Esophagus muscularis mucosa (tissue), 4 donors: Measurements from ENCODE around the gene PLPP4. TPM values are rescaled to one million over a fixed set of nuclear protein-coding genes. Genes with fewer than 3 reads are reported as not detected.
"Not testable (repeated sequence)": the region's sequence is repeated elsewhere in the genome, so short reads cannot be mapped to it uniquely, and the experiment has no call there.

ENCODE experiments used
- DNase-seq: peaks from one replicate; pipeline ENCODE4 v3.0.0-alpha.2; 2017; ENCODE audit errors: extremely low spot score
- H3K27ac ChIP-seq, 4 donors: fragments of 200-600 bp; sonication (generic); replicated peaks in 1 of 4; 1 replicate in 3 of 4; 2 replicates in 1 of 4; pipeline ENCODE4 v1.5.1; 2016 to 2019; ENCODE audit warnings: mild to moderate bottlenecking in 1 of 4
- H3K27me3 ChIP-seq, 4 donors: fragments of 200-600 bp; sonication (generic); one replicate each; pipeline versions ENCODE4 v1.5.1 to v1.6.0; 2016 to 2019
- H3K36me3 ChIP-seq, 4 donors: fragments of 200-600 bp; sonication (generic); one replicate each; pipeline ENCODE4 v1.5.1; 2016 to 2019
- H3K4me1 ChIP-seq, 4 donors: fragments of 200-600 bp; sonication (generic); one replicate each; pipeline ENCODE4 v1.5.1; 2016 to 2019
- H3K4me3 ChIP-seq, 4 donors: fragments of 200-600 bp; sonication (generic); 1 replicate in 2 of 4; 2 replicates in 2 of 4; pipeline ENCODE4 v1.5.1; 2016 to 2019; ENCODE audit warnings: mild to moderate bottlenecking in 4 of 4, moderate library complexity in 1 of 4
- H3K9me3 ChIP-seq, 4 donors: fragments of 200-600 bp; sonication (generic); 1 replicate in 3 of 4; 2 replicates in 1 of 4; pipeline ENCODE4 v1.5.1; 2016 to 2019
- CTCF ChIP-seq, 3 experiments: fragments of 200-600 bp in 2 of 3; fragments of 450-650 bp in 1 of 3; sonication (generic) in 2 of 3; IDR thresholded peaks; one replicate each; pipeline ENCODE4 v1.5.1; 2017 to 2019; ENCODE audit warnings: antibody characterized with exemption in 3 of 3, mild to moderate bottlenecking in 2 of 3, moderate library complexity in 1 of 3
- EP300 ChIP-seq: sonication (generic); formaldehyde crosslinking; IDR thresholded peaks from one replicate; pipeline ENCODE4 v1.6.1; 2017; ENCODE audit warnings: antibody characterized with exemption
- POLR2A ChIP-seq: fragments of 450-650 bp; IDR thresholded peaks from one replicate; pipeline ENCODE4 v1.6.1; 2017; ENCODE audit warnings: antibody characterized with exemption, moderate library complexity, mild to moderate bottlenecking, low read depth
- POLR2AphosphoS5 ChIP-seq, 2 donors: sonication (generic); formaldehyde crosslinking; IDR thresholded peaks; one replicate each; pipeline ENCODE4 v1.6.1; 2017; ENCODE audit warnings: antibody characterized with exemption in 2 of 2
- whole genome bisulfite sequencing: methylation state at CpG from one replicate; pipeline ENCODE4 v1.1.5; 2018; 5-methylcytosine and 5-hydroxymethylcytosine counted together
- intact Hi-C: fragments of 100-400 bp; cut with DNase I; formaldehyde crosslinking; loops from one replicate; pipeline ENCODE4 v1.15.1; 2023
- total RNA-seq, 4 donors: library from RNA; depleted of rRNA; stranded (reverse); fragments of >200 nt; gene quantifications; one replicate each; pipeline versions ENCODE4 v1.1.0 to v1.2.1, GENCODE V29; 2016

PLPP4 gene
- total RNA-seq, 4 donors from 2014 or later = 0.84 to 2.1 (median 1.3) TPM

GRCh38 chr10:120495226-120496009 is 38.4 kb downstream of the PLPP4 start:
- H3K27ac ChIP-seq = no peak overlapping the region
- intact Hi-C loops = no loop called here
- TF ChIP-seq POLR2A = no peak
- TF ChIP-seq EP300 = no peak
- TF ChIP-seq POLR2AphosphoS5 (IDR thresholded peaks at IDR 0.05) = no peak
- no peak for TF ChIP-seq CTCF (IDR thresholded peaks at IDR 0.05)
- WGBS = 62% methylated on average over 5 of the region's 5 CpGs
- H3K4me1 ChIP-seq = no peaks in the 10 kb centered on the region
- H3K36me3 ChIP-seq = no peaks in the 10 kb centered on the region
- H3K27me3 ChIP-seq = peaks cover 0 to 12% (median 0%) of the 10 kb centered on the region in 4 donors
- no peak for DNase-seq
- H3K4me3 ChIP-seq = no peak overlapping the region
- H3K9me3 ChIP-seq = no peaks in the 10 kb centered on the region

GRCh38 chr10:120499883-120500282 is 42.9 kb downstream of the PLPP4 start:
- DNase-seq = no peak
- Histone ChIP-seq H3K27me3 (peaks cover 0 to 9% (median 0%) of the 10 kb centered on the region in 4 donors), H3K4me1 (no peaks in the 10 kb centered on the region), H3K27ac (no peak overlapping the region), H3K9me3 (no peaks in the 10 kb centered on the region), H3K36me3 (no peaks in the 10 kb centered on the region), H3K4me3 (no peak overlapping the region)
- intact Hi-C loops = no loop called here
- 64% methylated on average over 3 of the region's 3 CpGs for WGBS
- TF ChIP-seq EP300 (no peak), POLR2A (no peak), POLR2AphosphoS5 (IDR thresholded peaks at IDR 0.05) (no peak), CTCF (IDR thresholded peaks at IDR 0.05) (no peak)

- Histone ChIP-seq H3K27ac (no peak overlapping the region), H3K4me1 (no peaks in the 10 kb centered on the region), H3K4me3 (no peak overlapping the region), H3K27me3 (peaks cover 0 to 9% (median 0%) of the 10 kb centered on the region in 4 donors), H3K36me3 (no peaks in the 10 kb centered on the region), H3K9me3 (no peaks in the 10 kb centered on the region)
- no peak for DNase-seq
- no peak for TF ChIP-seq POLR2AphosphoS5 (IDR thresholded peaks at IDR 0.05)
- TF ChIP-seq CTCF (IDR thresholded peaks at IDR 0.05) = no peak
- no peak for TF ChIP-seq POLR2A
- no peak for TF ChIP-seq EP300
- 38% methylated on average over 3 of the region's 3 CpGs for WGBS
- intact Hi-C loops = no loop called here
Observed at GRCh38 chr10:120503689-120504088, 46.7 kb downstream of the PLPP4 start.

GRCh38 chr10:120504227-120504626 is 47.2 kb downstream of the PLPP4 start:
- 71% methylated on average over 4 of the region's 4 CpGs for WGBS
- DNase-seq, H3K27me3 ChIP-seq, H3K36me3 ChIP-seq, H3K4me1 ChIP-seq, H3K9me3 ChIP-seq, intact Hi-C loops, H3K4me3 ChIP-seq, H3K27ac ChIP-seq: not testable (repeated sequence)

GRCh38 chr10:120505056-120505455 is 48.0 kb downstream of the PLPP4 start:
- H3K4me3 ChIP-seq = no peak overlapping the region
- H3K9me3 ChIP-seq = no peaks in the 10 kb centered on the region
- H3K36me3 ChIP-seq = no peaks in the 10 kb centered on the region
- no peak for TF ChIP-seq POLR2A
- no peak for TF ChIP-seq CTCF (IDR thresholded peaks at IDR 0.05)
- TF ChIP-seq EP300 = no peak
- TF ChIP-seq POLR2AphosphoS5 (IDR thresholded peaks at IDR 0.05) = no peak
- H3K27me3 ChIP-seq = peaks cover 0 to 9% (median 0%) of the 10 kb centered on the region in 4 donors
- DNase-seq = no peak
- no peak overlapping the region for H3K27ac ChIP-seq
- no peaks in the 10 kb centered on the region for H3K4me1 ChIP-seq
- intact Hi-C loops = no loop called here
- WGBS = 93% methylated on average over 3 of the region's 3 CpGs
